ENCODE results near the gene LYSMD2. TPM values are rescaled to one million over a fixed set of nuclear protein-coding genes. Genes with fewer than 3 reads are reported as not detected.

The LYSMD2 gene
- total and polyA plus RNA-seq, 7 donors: 4.3 to 16.8 (median 7.2) TPM

- H3K27me3 ChIP-seq (ENCODE audit: insufficient read depth in 3 of 3, low read length in 2 of 3): no peaks in the 10 kb centered on the region
- H3K9me3 ChIP-seq: no peaks in the 10 kb centered on the region
- H3K4me1 ChIP-seq: peaks cover 7% of the 10 kb centered on the region
- H3K4me3 ChIP-seq: no peak overlapping the region
- TF ChIP-seq CTCF (IDR thresholded peaks at IDR 0.05): no peak
- ATAC-seq (no peak), DNase-seq (no peak)
- intact Hi-C loops (cut with DNase I): no loop called here
- WGBS, 3 donors: 74 to 87% (median 81%) methylated on average over 4 of the region's 4 CpGs
- no peaks in the 10 kb centered on the region for H3K36me3 ChIP-seq (ENCODE audit: insufficient read depth in 1 of 2, low read depth in 1 of 2)
- H3K27ac ChIP-seq: no peak overlapping the region
Observed at GRCh38 chr15:51756482-51756881, 19.0 kb upstream of the LYSMD2 start.

- H3K27me3 ChIP-seq (ENCODE audit: insufficient read depth in 3 of 3, low read length in 2 of 3): no peaks in the 10 kb centered on the region
- intact Hi-C loops (cut with DNase I): no loop called here
- H3K9me3 ChIP-seq: no peaks in the 10 kb centered on the region
- H3K36me3 ChIP-seq (ENCODE audit: insufficient read depth in 1 of 2, low read depth in 1 of 2): no peaks in the 10 kb centered on the region
- peaks cover 11% of the 10 kb centered on the region for H3K4me1 ChIP-seq
- WGBS, 3 donors: 67 to 88% (median 69%) methylated on average over 4 of the region's 4 CpGs
- DNase-seq (no peak), ATAC-seq (no peak)
- H3K27ac ChIP-seq: no peak overlapping the region
- no peak overlapping the region for H3K4me3 ChIP-seq
- no peak for TF ChIP-seq CTCF (IDR thresholded peaks at IDR 0.05)
Observed at GRCh38 chr15:51755790-51756189, 18.3 kb upstream of the LYSMD2 start.

- Histone ChIP-seq H3K27ac (no peak overlapping the region), H3K4me3 (no peak overlapping the region), H3K9me3 (no peaks in the 10 kb centered on the region), H3K36me3 (ENCODE audit: insufficient read depth in 1 of 2, low read depth in 1 of 2) (no peaks in the 10 kb centered on the region), H3K4me1 (peaks cover 12% of the 10 kb centered on the region), H3K27me3 (ENCODE audit: insufficient read depth in 3 of 3, low read length in 2 of 3) (no peaks in the 10 kb centered on the region)
- 80 to 93% (median 85%) methylated on average over 2 of the region's 2 CpGs for WGBS, 3 donors
- intact Hi-C loops (cut with DNase I): no loop called here
- ATAC-seq (no peak), DNase-seq (no peak)
- no peak for TF ChIP-seq CTCF (IDR thresholded peaks at IDR 0.05)
Observed at GRCh38 chr15:51754267-51754666, 16.8 kb upstream of the LYSMD2 start.

GRCh38 chr15:51752888-51753287 is 15.4 kb upstream of the LYSMD2 start:
- 78 to 95% (median 87%) methylated on average over 5 of the region's 5 CpGs for WGBS, 3 donors
- H3K36me3 ChIP-seq (ENCODE audit: insufficient read depth in 1 of 2, low read depth in 1 of 2): no peaks in the 10 kb centered on the region
- TF ChIP-seq CTCF (IDR thresholded peaks at IDR 0.05): no peak
- H3K4me3 ChIP-seq: no peak overlapping the region
- intact Hi-C loops (cut with DNase I): no loop called here
- DNase-seq (no peak), ATAC-seq (no peak)
- H3K4me1 ChIP-seq: peaks cover 12% of the 10 kb centered on the region
- H3K9me3 ChIP-seq: no peaks in the 10 kb centered on the region
- no peak overlapping the region for H3K27ac ChIP-seq
- no peaks in the 10 kb centered on the region for H3K27me3 ChIP-seq (ENCODE audit: insufficient read depth in 3 of 3, low read length in 2 of 3)
